Measurements from ENCODE around the gene DNAJB7.
"Not testable (repeated sequence)": the region's sequence is repeated elsewhere in the genome, so short reads cannot be mapped to it uniquely, and the experiment has no call there.

Gene DNAJB7

DNA sequence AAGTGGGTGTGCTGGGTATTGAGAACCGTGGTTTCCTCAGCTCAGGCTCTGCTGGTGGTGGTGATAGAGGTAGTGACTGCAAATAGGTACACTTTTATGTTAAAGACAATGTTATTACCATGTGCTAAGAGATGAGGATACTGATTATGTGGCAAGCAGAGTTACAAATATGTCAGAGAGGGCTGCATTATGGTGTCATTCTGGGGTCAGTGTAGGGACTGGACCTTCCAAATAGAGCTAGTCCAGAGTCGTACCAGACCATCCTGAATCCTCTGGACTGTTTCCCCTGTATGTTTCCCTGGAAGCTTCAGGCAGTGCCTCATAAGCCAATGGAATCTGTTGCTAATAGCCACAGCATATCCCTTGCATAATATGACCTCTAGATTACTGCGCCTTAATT is at the start of gene DNAJB7:
Gene DNAJB7 (minus strand): TSS at position 101 of the 400 bp plus-strand sequence. CDS start 119 bp downstream, outside the sequence.
- no peak for DNase-seq (ENCODE audit: low read depth in 4 of 4, low spot score in 1 of 4)

GRCh38 chr22:40908895-40909294 is 47.0 kb upstream of the DNAJB7 start:
- DNase-seq (ENCODE audit: low read depth in 4 of 4, low spot score in 1 of 4), result no peak

DNA sequence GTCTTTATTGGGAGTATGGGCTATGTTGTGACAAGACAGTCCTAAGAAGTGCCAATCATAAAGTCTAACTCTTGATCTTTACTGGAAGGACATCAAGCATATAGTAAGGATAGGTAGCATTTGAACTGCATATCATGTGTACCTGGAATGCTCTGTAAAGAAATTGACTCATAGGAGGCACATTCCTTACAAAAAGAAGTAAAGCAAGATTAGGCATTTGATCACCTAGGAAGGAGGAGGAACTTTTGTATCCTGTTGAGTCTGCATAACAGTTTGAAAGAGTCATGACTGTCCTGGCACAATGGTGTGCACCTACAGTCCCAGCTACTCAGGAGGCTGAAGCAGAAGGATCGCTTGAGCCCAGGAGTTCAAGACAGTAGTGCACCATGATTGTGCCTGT is 42.2 kb upstream of the DNAJB7 start:
- DNase-seq (ENCODE audit: low read depth in 4 of 4, low spot score in 1 of 4), result no peak

- DNase-seq (ENCODE audit: low read depth in 4 of 4, low spot score in 1 of 4), result peak in 1 of 4 experiments; percentile 4
Observed at GRCh38 chr22:40898850-40899357, 37.0 kb upstream of the DNAJB7 start.

- DNase-seq (ENCODE audit: low read depth in 4 of 4, low spot score in 1 of 4), result no peak
Observed at GRCh38 chr22:40894417-40894816, 32.5 kb upstream of the DNAJB7 start.

- DNase-seq (ENCODE audit: low read depth in 4 of 4, low spot score in 1 of 4), result no peak
Observed at GRCh38 chr22:40890881-40891280, 29.0 kb upstream of the DNAJB7 start.

DNA sequence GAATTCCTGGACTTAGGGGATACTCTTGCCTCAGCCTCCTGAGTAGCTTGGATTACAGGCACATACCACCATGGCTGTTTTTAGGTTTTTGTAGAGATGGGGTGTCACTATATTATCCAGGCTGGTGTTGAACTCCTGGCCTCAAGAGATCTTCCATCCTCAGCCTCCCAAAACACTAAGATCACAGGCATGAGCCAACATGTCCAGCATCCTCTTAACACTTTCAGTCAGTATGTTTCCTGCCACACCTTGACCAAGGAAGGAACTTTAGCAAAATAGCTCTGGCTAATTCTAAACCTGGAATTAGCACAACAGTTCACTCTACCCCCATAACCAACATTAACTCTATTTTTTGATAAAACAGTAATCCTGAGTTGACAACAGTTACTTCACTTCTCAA is 27.2 kb upstream of the DNAJB7 start:
- DNase-seq (ENCODE audit: low read depth in 4 of 4, low spot score in 1 of 4), result no peak

- no peak for DNase-seq (ENCODE audit: low read depth in 4 of 4, low spot score in 1 of 4)
Observed at GRCh38 chr22:40878922-40879321, 17.0 kb upstream of the DNAJB7 start.

DNA sequence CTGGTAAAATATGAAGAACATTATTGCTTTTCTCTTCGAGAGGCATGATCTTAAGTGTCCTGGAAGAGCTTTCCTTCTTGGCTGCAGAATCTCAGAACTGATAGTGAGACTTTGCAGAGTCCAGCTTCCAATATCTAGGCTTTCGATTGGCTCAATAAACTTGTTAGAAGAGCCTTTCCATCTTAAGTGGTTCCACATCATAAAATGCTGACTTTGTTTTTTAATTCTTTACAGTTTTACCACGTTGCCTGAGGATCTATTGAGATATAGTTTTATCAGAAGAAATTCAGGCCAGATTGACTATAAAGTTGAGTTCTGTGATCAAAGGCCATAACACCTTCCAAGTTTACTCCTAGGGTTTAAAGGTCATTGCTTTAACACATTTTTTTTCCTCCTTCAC is 15.6 kb upstream of the DNAJB7 start:
- no peak for DNase-seq (ENCODE audit: low read depth in 4 of 4, low spot score in 1 of 4)

GRCh38 chr22:40876907-40877306 is 15.0 kb upstream of the DNAJB7 start:
- no peak for DNase-seq (ENCODE audit: low read depth in 4 of 4, low spot score in 1 of 4)

- no peak for DNase-seq (ENCODE audit: low read depth in 4 of 4, low spot score in 1 of 4)
Observed at GRCh38 chr22:40875111-40875510, 13.2 kb upstream of the DNAJB7 start.

- DNase-seq (ENCODE audit: low read depth in 4 of 4, low spot score in 1 of 4), result no peak
Observed at GRCh38 chr22:40874016-40874415, 12.1 kb upstream of the DNAJB7 start.

DNA sequence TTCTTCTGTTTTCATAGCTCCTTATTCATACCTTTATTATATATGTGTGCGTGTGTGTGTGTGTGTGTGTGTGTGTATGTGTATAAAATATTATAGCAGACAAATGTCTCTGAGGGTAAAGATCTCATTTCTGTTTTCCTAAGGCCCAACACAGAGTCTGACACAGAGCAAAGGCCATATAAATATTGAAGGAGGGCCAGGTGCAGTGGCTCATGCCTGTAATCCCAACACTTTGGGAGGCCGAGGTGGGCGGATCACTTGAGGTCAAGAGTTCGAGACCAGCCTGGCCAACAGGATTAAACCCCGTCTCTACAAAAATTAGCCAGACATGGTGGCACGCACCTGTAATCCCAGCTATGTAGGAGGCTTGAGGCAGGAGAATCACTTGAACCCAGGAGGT is 6.5 kb upstream of the DNAJB7 start:
- DNase-seq (ENCODE audit: low read depth in 4 of 4, low spot score in 1 of 4), result not testable (repeated sequence)

DNA sequence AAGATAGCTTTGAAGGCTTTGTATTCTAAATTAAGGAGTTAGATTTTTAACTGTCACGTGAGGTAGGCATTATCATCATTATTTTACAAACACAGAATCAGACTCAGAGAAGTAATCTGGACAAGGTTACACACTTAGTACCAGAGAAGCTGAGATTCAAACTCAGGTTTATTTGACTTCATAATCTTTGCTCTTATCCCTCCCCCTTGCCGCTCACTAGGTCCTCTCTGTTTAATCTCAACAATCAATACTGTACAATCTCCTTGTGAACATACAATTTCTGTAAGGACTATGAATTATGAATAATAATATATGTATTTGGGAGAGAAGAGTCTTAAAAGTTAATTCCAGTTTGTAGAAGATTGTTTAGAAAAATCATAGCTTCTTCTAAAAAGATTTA is 5.2 kb upstream of the DNAJB7 start:
- no peak for DNase-seq (ENCODE audit: low read depth in 4 of 4, low spot score in 1 of 4)

GRCh38 chr22:40862537-40862936 is 624 bp upstream of the DNAJB7 start:
- no peak for DNase-seq (ENCODE audit: low read depth in 4 of 4, low spot score in 1 of 4)

DNA sequence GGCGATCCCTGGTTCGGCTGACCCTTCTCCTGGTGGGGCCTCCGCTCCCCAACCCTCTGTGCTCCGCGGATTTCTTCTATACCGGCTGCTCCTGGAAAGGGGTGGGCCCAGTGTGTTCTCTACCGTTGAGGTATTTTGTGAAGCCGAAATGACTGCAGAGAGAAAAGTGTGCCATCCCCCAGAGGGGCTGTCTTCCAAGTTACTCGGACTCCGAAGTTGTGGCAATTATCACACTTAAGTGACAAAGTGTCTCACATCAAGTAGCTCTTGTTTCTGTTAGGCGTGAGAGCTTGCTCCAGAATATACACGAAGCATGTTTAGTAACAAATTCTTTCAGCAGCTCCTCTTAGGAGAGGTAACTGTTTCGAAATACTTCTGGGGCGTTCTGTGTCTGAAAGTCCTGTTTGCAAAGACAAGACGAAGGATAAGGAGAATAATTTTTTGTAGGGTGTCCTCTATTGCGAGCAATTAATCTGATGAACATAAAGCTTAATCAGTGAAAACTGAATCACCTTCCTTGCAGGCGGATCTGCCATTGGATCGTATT is 4.5 kb downstream of the DNAJB7 start:
- no peak for DNase-seq (ENCODE audit: low read depth in 4 of 4, low spot score in 1 of 4)

DNA sequence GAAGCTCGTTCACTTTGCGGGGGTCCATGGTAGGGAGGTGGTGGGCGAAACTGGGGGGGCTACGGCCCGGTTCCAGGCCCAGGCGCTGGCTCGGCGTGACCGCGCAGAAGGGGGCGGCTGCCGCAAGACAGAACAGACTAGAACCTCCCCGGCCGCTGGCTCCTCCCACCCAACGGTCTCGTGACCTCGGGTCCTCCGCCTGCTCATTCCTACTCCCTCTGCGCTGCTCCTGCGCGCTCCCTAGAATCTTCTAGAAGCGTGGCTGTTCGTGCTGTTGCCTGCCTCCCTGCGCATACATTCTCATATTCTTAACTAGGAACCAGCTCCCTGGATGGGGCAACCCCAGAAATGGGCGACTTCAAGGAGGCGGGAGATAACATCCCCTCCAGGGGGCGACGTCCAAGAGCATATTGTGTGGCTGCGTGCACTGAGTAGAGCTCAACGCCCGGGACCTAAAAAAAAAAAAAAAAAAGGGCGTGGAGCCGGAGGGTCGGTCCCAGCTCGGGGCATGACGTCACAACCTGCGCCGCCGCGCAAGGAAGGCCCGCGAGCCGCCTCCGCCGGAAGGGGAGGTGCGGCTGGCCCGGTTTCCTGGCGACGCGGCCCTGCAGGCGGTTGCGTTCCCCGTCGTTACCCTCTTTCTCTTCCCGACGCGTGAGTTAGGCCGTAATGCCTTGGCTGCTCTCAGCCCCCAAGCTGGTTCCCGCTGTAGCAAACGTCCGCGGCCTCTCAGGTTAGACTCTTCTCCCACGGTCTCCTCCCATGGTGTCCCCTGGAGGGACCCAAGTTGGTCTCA is 5.2 kb downstream of the DNAJB7 start, which contains the start of the genes ST13 and XPNPEP3:
Gene ST13 (minus strand): TSS at position 127 of the 796 bp plus-strand sequence. CDS start 99 bp downstream, at position 28.
Gene XPNPEP3 (plus strand): TSS at position 636 of the 796 bp plus-strand sequence. CDS start 34 bp downstream, at position 670.
- peak; percentile 92 to 97 (median 96) for DNase-seq (ENCODE audit: low read depth in 4 of 4, low spot score in 1 of 4)

DNA sequence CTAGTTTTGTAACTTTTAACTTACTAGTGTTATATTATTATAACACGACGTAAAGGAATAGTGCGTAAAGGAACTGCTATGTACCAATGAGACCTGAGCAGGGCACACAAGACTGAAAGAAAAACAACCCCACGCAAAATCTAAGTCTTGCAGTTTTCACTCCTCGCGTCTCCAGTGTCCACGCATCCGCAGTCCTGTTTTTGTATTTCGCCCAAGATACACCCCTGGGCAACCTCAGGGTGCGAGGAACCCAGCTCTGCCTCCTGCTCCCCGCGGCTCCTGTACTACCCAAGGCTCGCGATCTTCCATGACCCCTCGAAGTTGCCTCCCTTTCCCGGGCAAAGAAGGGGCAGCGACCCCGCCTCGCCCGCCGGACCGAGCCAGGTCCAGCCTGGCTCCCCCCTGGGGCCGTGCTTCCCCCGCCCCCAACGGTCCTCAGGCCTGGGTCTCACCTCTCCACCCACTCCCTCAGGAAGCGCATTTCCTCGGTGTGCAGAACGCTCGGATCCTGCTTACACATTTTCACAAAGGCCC is 5.9 kb downstream of the DNAJB7 start:
- peak in 1 of 4 experiments; percentile 22 for DNase-seq (ENCODE audit: low read depth in 4 of 4, low spot score in 1 of 4)

DNA sequence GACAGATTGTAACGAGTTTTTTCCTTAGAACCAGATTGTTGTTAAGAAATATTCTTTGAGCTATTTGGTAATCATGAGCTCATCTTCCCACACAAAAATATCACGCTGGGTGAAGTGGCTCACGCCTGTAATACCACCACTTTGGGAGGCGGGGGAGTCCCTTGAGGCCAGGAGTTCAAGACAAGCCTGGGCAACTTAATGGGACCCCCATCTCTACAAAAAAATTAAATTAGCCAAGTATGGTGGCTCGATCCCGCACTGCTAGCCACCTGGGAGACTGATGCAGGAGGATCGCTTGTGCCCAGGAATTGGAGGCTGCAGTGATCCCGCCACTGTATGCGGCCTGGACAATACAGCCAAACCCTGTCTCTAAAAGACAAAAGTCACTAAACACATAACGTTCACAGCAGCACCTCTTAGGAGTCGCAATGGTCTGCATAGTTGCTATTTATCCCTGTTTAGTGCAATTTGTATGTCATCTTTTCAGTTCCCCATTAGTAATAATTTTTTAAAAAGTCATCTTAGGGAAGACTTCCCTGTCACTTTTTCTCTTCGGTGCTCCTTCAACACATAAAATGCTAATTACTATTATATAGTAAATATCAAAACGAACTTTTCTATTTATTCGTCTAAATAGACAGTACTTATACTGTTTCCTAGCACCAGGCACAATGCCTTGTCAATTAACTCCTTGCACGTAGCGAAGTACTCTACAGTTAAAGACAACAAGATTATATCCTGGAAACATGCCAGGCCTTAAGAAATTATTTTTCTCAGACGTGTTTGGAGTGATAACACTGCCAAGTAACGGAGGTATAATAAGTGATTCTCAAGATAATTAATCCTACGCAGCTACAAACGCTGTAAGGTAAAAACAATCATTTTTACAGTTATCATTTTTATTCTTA is 6.6 kb downstream of the DNAJB7 start:
- no peak for DNase-seq (ENCODE audit: low read depth in 4 of 4, low spot score in 1 of 4)

- no peak for DNase-seq (ENCODE audit: low read depth in 4 of 4, low spot score in 1 of 4)
Observed at GRCh38 chr22:40853961-40854360, 8.0 kb downstream of the DNAJB7 start.

GRCh38 chr22:40853333-40853732 is 8.6 kb downstream of the DNAJB7 start:
- no peak for DNase-seq (ENCODE audit: low read depth in 4 of 4, low spot score in 1 of 4)

Data from stimulated activated CD4-positive, alpha-beta T cell treated with anti-CD3 and anti-CD28 coated beads, Interleukin-1b, Interleukin-23, amount 100 ng/mL, for 24 hours (primary cell).